ENCODE results near the gene CACNA1I.

- TF ChIP-seq CTCF (IDR thresholded peaks at IDR 0.05) (no peak), POLR2A (IDR thresholded peaks at IDR 0.05) (no peak), EP300 (IDR thresholded peaks at IDR 0.05) (no peak)
Measured at GRCh38 chr22:39614442-39614841, 43.9 kb downstream of the CACNA1I start.
